ENCODE results near the gene PACRG. TPM values are rescaled to one million over a fixed set of nuclear protein-coding genes. Genes with fewer than 3 reads are reported as not detected.

Gene PACRG
- total RNA-seq, 1 donor from 2014 or later: 10.5 TPM

- H3K36me3 ChIP-seq: peaks cover 10% of the 10 kb centered on the region
- peak overlapping the region; percentile 85 for H3K27ac ChIP-seq (replicated peaks)
- intact Hi-C loops (cut with micrococcal nuclease): no loop called here
- no peak for DNase-seq
- H3K27me3 ChIP-seq (ENCODE audit: low read depth): no peaks in the 10 kb centered on the region
- TF ChIP-seq CTCF (IDR thresholded peaks at IDR 0.05; ENCODE audit: borderline replicate concordance): no peak
- H3K9me3 ChIP-seq (replicated peaks): peaks cover 33% of the 10 kb centered on the region
- peaks cover 9% of the 10 kb centered on the region for H3K4me1 ChIP-seq
- peak overlapping the region; percentile 61 for H3K4me3 ChIP-seq
These were observed 481.2 kb downstream of the PACRG start for GRCh38 chr6:163209005-163209404.

GRCh38 chr6:163212123-163212522, 484.3 kb downstream of the PACRG start:
- H3K4me3 ChIP-seq: no peak overlapping the region
- no peaks in the 10 kb centered on the region for H3K27me3 ChIP-seq (ENCODE audit: low read depth)
- no peak for TF ChIP-seq CTCF (IDR thresholded peaks at IDR 0.05; ENCODE audit: borderline replicate concordance)
- intact Hi-C loops (cut with micrococcal nuclease): no loop called here
- no peak for DNase-seq
- H3K27ac ChIP-seq (replicated peaks): no peak overlapping the region
- H3K36me3 ChIP-seq: peaks cover 10% of the 10 kb centered on the region
- H3K4me1 ChIP-seq: peaks cover 22% of the 10 kb centered on the region
- H3K9me3 ChIP-seq (replicated peaks): peaks cover 17% of the 10 kb centered on the region

GRCh38 chr6:163214259-163214658, 486.5 kb downstream of the PACRG start:
- intact Hi-C loops (cut with micrococcal nuclease): no loop called here
- no peak overlapping the region for H3K27ac ChIP-seq (replicated peaks)
- H3K4me1 ChIP-seq: peaks cover 24% of the 10 kb centered on the region
- no peak overlapping the region for H3K4me3 ChIP-seq
- H3K36me3 ChIP-seq: peaks cover 10% of the 10 kb centered on the region
- no peak for TF ChIP-seq CTCF (IDR thresholded peaks at IDR 0.05; ENCODE audit: borderline replicate concordance)
- no peak for DNase-seq
- H3K27me3 ChIP-seq (ENCODE audit: low read depth): no peaks in the 10 kb centered on the region
- peaks cover 17% of the 10 kb centered on the region for H3K9me3 ChIP-seq (replicated peaks)

- H3K36me3 ChIP-seq: no peaks in the 10 kb centered on the region
These were observed 490.7 kb downstream of the PACRG start for GRCh38 chr6:163218361-163218894.

GRCh38 chr6:163226181-163226835, 498.5 kb downstream of the PACRG start:
- TF ChIP-seq CTCF (IDR thresholded peaks at IDR 0.05; ENCODE audit: borderline replicate concordance): no peak
- Histone ChIP-seq H3K4me1 (no peaks in the 10 kb centered on the region), H3K27ac (replicated peaks) (no peak overlapping the region), H3K9me3 (replicated peaks) (peaks cover 13% of the 10 kb centered on the region), H3K4me3 (no peak overlapping the region), H3K36me3 (no peaks in the 10 kb centered on the region), H3K27me3 (ENCODE audit: low read depth) (no peaks in the 10 kb centered on the region)
- no peak for DNase-seq
- intact Hi-C loops (cut with micrococcal nuclease): no loop called here

More at GRCh38 chr6:163218361-163218894, 490.7 kb downstream of the PACRG start:
- Histone ChIP-seq H3K9me3 (replicated peaks) (no peaks in the 10 kb centered on the region), H3K27ac (replicated peaks) (no peak overlapping the region), H3K4me1 (peaks cover 37% of the 10 kb centered on the region), H3K27me3 (ENCODE audit: low read depth) (no peaks in the 10 kb centered on the region), H3K4me3 (no peak overlapping the region)
- intact Hi-C loops (cut with micrococcal nuclease): no loop called here
- DNase-seq: no peak
- TF ChIP-seq CTCF (IDR thresholded peaks at IDR 0.05; ENCODE audit: borderline replicate concordance): no peak
